HepG2 (cell line): Measurements from ENCODE around the gene BCAT1.

Experiments used
- ETV6 ChIP-seq: sonication (generic); formaldehyde crosslinking; conservative IDR thresholded peaks from 2 replicates; pipeline ENCODE4 v1.4.0; 2020; ENCODE audit warnings: missing genetic modification reagents
- EZH2 ChIP-seq: conservative IDR thresholded peaks from 2 replicates; pipeline ENCODE4 v1.6.1; 2012; ENCODE audit warnings: mild to moderate bottlenecking, low read depth, low read length, moderate library complexity
- GATAD1 ChIP-seq: IDR thresholded peaks from 2 replicates; pipeline ENCODE4 v1.6.1; 2016; ENCODE audit warnings: missing genetic modification reagents, missing compliant biosample characterization
- MIER2 ChIP-seq: IDR thresholded peaks from 2 replicates; pipeline ENCODE4 v1.6.1; 2016; ENCODE audit warnings: missing biosample characterization, missing genetic modification reagents
- MYNN ChIP-seq: sonication (generic); formaldehyde crosslinking; IDR thresholded peaks from 2 replicates; pipeline ENCODE4 v1.4.0; 2020; ENCODE audit warnings: mild to moderate bottlenecking, low read depth, missing genetic modification reagents
- NR1H2 ChIP-seq: sonication (generic); formaldehyde crosslinking; IDR thresholded peaks from 2 replicates; pipeline ENCODE4 v1.8.1; 2022; ENCODE audit warnings: low read depth, missing genetic modification reagents, borderline replicate concordance
- SMAD1 ChIP-seq: sonication (generic); formaldehyde crosslinking; IDR thresholded peaks from 2 replicates; pipeline ENCODE4 v1.4.0; 2020; ENCODE audit warnings: missing genetic modification reagents, low read depth, mild to moderate bottlenecking, borderline replicate concordance
- TBP ChIP-seq: sonication (generic); formaldehyde crosslinking; IDR thresholded peaks from 2 replicates; pipeline ENCODE4 v1.5.0; 2020; ENCODE audit warnings: missing genetic modification reagents
- ZC3H4 ChIP-seq: sonication (generic); formaldehyde crosslinking; IDR thresholded peaks from 2 replicates; pipeline ENCODE4 v1.4.0; 2020; ENCODE audit warnings: missing genetic modification reagents, borderline replicate concordance
- TF ChIP-seq, protein P1 (sequence below): sonication (generic); formaldehyde crosslinking; IDR thresholded peaks from 2 replicates; pipeline ENCODE4 v1.5.0; 2020; ENCODE audit warnings: mild to moderate bottlenecking, missing genetic modification reagents, moderate library complexity
- TF ChIP-seq, protein P2 (sequence below): sonication (generic); formaldehyde crosslinking; IDR thresholded peaks from 2 replicates; pipeline ENCODE4 v1.5.1; 2020; ENCODE audit warnings: mild to moderate bottlenecking, missing genetic modification reagents, borderline replicate concordance
- TF ChIP-seq, protein P3 (sequence below): sonication (generic); formaldehyde crosslinking; IDR thresholded peaks from 2 replicates; pipeline ENCODE4 v1.4.0; 2020; ENCODE audit warnings: missing genetic modification reagents

DNA sequence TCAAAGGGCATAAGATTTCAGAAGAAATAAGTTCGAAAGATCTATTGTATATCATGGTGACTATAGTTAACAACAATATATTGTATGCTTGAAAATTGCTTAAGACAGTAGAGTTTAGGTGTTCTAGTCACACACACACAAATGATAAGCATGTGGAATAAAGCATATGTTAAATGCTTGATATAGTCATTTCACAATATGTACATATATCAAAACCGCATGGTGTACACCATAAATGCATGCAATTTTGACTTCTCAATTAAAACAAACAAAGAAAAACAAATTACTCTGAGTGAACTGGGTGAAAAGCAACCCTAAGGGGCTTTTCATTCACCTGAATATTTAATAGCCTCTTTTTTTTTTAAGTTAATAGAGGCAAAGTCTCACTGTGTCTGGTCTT is 40.3 kb upstream of the BCAT1 start:
- TF ChIP-seq ZC3H4 (no peak), ETV6 (CRISPR knock-in tag) (no peak), NR1H2 (CRISPR knock-in tag) (no peak), EZH2 (no peak), MYNN (CRISPR knock-in tag) (no peak), TBP (no peak), MIER2 (CRISPR knock-in tag) (no peak), SMAD1 (CRISPR knock-in tag) (no peak), GATAD1 (no peak)
- TF ChIP-seq, protein P1, sequence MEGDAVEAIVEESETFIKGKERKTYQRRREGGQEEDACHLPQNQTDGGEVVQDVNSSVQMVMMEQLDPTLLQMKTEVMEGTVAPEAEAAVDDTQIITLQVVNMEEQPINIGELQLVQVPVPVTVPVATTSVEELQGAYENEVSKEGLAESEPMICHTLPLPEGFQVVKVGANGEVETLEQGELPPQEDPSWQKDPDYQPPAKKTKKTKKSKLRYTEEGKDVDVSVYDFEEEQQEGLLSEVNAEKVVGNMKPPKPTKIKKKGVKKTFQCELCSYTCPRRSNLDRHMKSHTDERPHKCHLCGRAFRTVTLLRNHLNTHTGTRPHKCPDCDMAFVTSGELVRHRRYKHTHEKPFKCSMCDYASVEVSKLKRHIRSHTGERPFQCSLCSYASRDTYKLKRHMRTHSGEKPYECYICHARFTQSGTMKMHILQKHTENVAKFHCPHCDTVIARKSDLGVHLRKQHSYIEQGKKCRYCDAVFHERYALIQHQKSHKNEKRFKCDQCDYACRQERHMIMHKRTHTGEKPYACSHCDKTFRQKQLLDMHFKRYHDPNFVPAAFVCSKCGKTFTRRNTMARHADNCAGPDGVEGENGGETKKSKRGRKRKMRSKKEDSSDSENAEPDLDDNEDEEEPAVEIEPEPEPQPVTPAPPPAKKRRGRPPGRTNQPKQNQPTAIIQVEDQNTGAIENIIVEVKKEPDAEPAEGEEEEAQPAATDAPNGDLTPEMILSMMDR (CRISPR knock-in tag): no peak
- TF ChIP-seq, protein P2, sequence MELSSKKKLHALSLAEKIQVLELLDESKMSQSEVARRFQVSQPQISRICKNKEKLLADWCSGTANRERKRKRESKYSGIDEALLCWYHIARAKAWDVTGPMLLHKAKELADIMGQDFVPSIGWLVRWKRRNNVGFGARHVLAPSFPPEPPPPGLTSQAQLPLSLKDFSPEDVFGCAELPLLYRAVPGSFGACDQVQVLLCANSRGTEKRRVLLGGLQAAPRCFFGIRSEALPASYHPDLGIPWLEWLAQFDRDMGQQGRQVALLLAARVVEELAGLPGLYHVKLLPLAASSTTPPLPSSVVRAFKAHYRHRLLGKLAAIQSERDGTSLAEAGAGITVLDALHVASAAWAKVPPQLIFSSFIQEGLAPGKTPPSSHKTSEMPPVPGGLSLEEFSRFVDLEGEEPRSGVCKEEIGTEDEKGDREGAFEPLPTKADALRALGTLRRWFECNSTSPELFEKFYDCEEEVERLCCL (CRISPR knock-in tag): no peak
- TF ChIP-seq, protein P3, sequence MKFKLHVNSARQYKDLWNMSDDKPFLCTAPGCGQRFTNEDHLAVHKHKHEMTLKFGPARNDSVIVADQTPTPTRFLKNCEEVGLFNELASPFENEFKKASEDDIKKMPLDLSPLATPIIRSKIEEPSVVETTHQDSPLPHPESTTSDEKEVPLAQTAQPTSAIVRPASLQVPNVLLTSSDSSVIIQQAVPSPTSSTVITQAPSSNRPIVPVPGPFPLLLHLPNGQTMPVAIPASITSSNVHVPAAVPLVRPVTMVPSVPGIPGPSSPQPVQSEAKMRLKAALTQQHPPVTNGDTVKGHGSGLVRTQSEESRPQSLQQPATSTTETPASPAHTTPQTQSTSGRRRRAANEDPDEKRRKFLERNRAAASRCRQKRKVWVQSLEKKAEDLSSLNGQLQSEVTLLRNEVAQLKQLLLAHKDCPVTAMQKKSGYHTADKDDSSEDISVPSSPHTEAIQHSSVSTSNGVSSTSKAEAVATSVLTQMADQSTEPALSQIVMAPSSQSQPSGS: no peak
